NT2/D1 (cell line): ENCODE results near the gene NAALAD2.
A peak's percentile ranks its signal among the peaks of the same experiment; 100 is the strongest.

Experiments used
- DNase-seq: peaks from one replicate; pipeline ENCODE4 v3.0.0-alpha.2; 2011; ENCODE audit warnings: low read depth, low spot score
- H3K27me3 ChIP-seq: 2 replicates; pipeline ENCODE4 v1.6.0; 2011; ENCODE audit warnings: mild to moderate bottlenecking; ENCODE audit not compliant: insufficient read length, insufficient read depth
- H3K36me3 ChIP-seq: 2 replicates; pipeline ENCODE4 v1.6.1; 2011; ENCODE audit warnings: mild to moderate bottlenecking, low read length, mixed read lengths; ENCODE audit not compliant: insufficient read depth, insufficient read length
- H3K4me1 ChIP-seq: 2 replicates; pipeline ENCODE4 v1.5.1; 2011; ENCODE audit not compliant: insufficient read depth, insufficient read length
- H3K4me3 ChIP-seq: 2 replicates; pipeline ENCODE4 v1.5.1; 2011; ENCODE audit warnings: low read depth; ENCODE audit not compliant: insufficient read length
- H3K9ac ChIP-seq: 2 replicates; pipeline ENCODE4 v1.6.0; 2011; ENCODE audit warnings: low read depth; ENCODE audit not compliant: insufficient read length
- H3K9me3 ChIP-seq: 2 replicates; pipeline ENCODE4 v1.5.1; 2011; ENCODE audit warnings: mild to moderate bottlenecking, low read length; ENCODE audit not compliant: insufficient read depth
- SUZ12 ChIP-seq: IDR thresholded peaks from 2 replicates; pipeline ENCODE4 v1.6.1; 2011; ENCODE audit not compliant: insufficient read length, insufficient read depth; ENCODE audit errors: extremely low read depth
- YY1 ChIP-seq: IDR thresholded peaks from 2 replicates; pipeline ENCODE4 v1.6.1; 2011; ENCODE audit not compliant: insufficient read length, insufficient read depth
- ZNF274 ChIP-seq: IDR thresholded peaks from 2 replicates; pipeline ENCODE4 v1.6.1; 2011; ENCODE audit warnings: mild to moderate bottlenecking, low read depth, low read length

Gene NAALAD2

GRCh38 chr11:90218606-90219005, 84.1 kb downstream of the NAALAD2 start:
- H3K4me3 ChIP-seq = no peak overlapping the region
- no peak for TF ChIP-seq SUZ12
- no peak for TF ChIP-seq ZNF274
- TF ChIP-seq YY1 = no peak
- no peaks in the 10 kb centered on the region for H3K27me3 ChIP-seq
- H3K9me3 ChIP-seq = peaks cover 11% of the 10 kb centered on the region; the same call in 1 of the 2 replicates
- H3K36me3 ChIP-seq = peaks cover 36% of the 10 kb centered on the region
- no peak for DNase-seq
- no peak overlapping the region for H3K9ac ChIP-seq
- H3K4me1 ChIP-seq = no peaks in the 10 kb centered on the region

GRCh38 chr11:90219438-90219837, 85.0 kb downstream of the NAALAD2 start:
- H3K27me3 ChIP-seq = no peaks in the 10 kb centered on the region
- H3K9me3 ChIP-seq = peaks cover 11% of the 10 kb centered on the region; the same call in 1 of the 2 replicates
- H3K9ac ChIP-seq = no peak overlapping the region
- H3K36me3 ChIP-seq = peaks cover 28% of the 10 kb centered on the region
- no peak overlapping the region for H3K4me3 ChIP-seq
- DNase-seq = no peak
- no peak for TF ChIP-seq SUZ12
- no peak for TF ChIP-seq YY1
- no peak for TF ChIP-seq ZNF274
- no peaks in the 10 kb centered on the region for H3K4me1 ChIP-seq

- TF ChIP-seq ZNF274 = no peak
- peaks cover 22% of the 10 kb centered on the region for H3K36me3 ChIP-seq
- no peak overlapping the region for H3K4me3 ChIP-seq
Measured at GRCh38 chr11:90220391-90220790, 85.9 kb downstream of the NAALAD2 start.

GRCh38 chr11:90221803-90222458, 87.5 kb downstream of the NAALAD2 start:
- Histone ChIP-seq H3K9me3 (peaks cover 11% of the 10 kb centered on the region; the same call in 1 of the 2 replicates), H3K4me3 (peak overlapping the region; percentile 91), H3K36me3 (peaks cover 15% of the 10 kb centered on the region), H3K9ac (peak overlapping the region; percentile 93), H3K4me1 (no peaks in the 10 kb centered on the region), H3K27me3 (no peaks in the 10 kb centered on the region)
- DNase-seq = no peak
- TF ChIP-seq ZNF274 (no peak), YY1 (no peak), SUZ12 (no peak)

More at GRCh38 chr11:90220391-90220790, 85.9 kb downstream of the NAALAD2 start:
- no peaks in the 10 kb centered on the region for H3K4me1 ChIP-seq
- no peak overlapping the region for H3K9ac ChIP-seq
- H3K9me3 ChIP-seq = peaks cover 11% of the 10 kb centered on the region; the same call in 1 of the 2 replicates
- no peak for DNase-seq
- H3K27me3 ChIP-seq = no peaks in the 10 kb centered on the region

- no peaks in the 10 kb centered on the region for H3K27me3 ChIP-seq
- H3K9ac ChIP-seq = peak within 1 kb of the TSS; percentile 93
- TF ChIP-seq YY1 (no peak), ZNF274 (no peak)
- H3K9me3 ChIP-seq = peaks cover 11% of the 10 kb centered on the region; the same call in 1 of the 2 replicates
- peak; percentile 58 for DNase-seq
- H3K4me3 ChIP-seq = peak within 1 kb of the TSS; percentile 91
- no peaks in the 10 kb centered on the region for H3K4me1 ChIP-seq
- peaks cover 9% of the 10 kb centered on the region for H3K36me3 ChIP-seq
Measured at GRCh38 chr11:90222459-90223247, 88.2 kb downstream of the NAALAD2 start, which contains the start of gene CHORDC1. TSS of gene CHORDC1 (minus strand) at chr11:90223049. CDS start at chr11:90222954, 95 bp downstream.

- DNase-seq = no peak
- H3K4me3 ChIP-seq = peak overlapping the region; percentile 91
- no peaks in the 10 kb centered on the region for H3K4me1 ChIP-seq
- H3K9ac ChIP-seq = peak overlapping the region; percentile 93
- no peaks in the 10 kb centered on the region for H3K27me3 ChIP-seq
- H3K36me3 ChIP-seq = peaks cover 5% of the 10 kb centered on the region
- H3K9me3 ChIP-seq = peaks cover 11% of the 10 kb centered on the region; the same call in 1 of the 2 replicates
- TF ChIP-seq YY1 (no peak), SUZ12 (no peak), ZNF274 (no peak)
Measured at GRCh38 chr11:90223248-90223585, 88.8 kb downstream of the NAALAD2 start.

GRCh38 chr11:90228056-90228455, 93.6 kb downstream of the NAALAD2 start:
- Histone ChIP-seq H3K9ac (no peak overlapping the region), H3K9me3 (peaks cover 6% of the 10 kb centered on the region; the same call in 1 of the 2 replicates), H3K27me3 (no peaks in the 10 kb centered on the region), H3K4me1 (no peaks in the 10 kb centered on the region), H3K36me3 (no peaks in the 10 kb centered on the region), H3K4me3 (no peak overlapping the region)
- no peak for DNase-seq
- TF ChIP-seq ZNF274 = no peak
